Type B pancreatic cell (in vitro differentiated cells): ENCODE results near the gene B3GALNT2. TPM values are rescaled to one million over a fixed set of nuclear protein-coding genes. Genes with fewer than 3 reads are reported as not detected.
"Not testable (repeated sequence)": the region's sequence is repeated elsewhere in the genome, so short reads cannot be mapped to it uniquely, and the experiment has no call there.

ENCODE experiments used
- DNase-seq: peaks from one replicate; pipeline ENCODE4 v3.0.0; 2021; ENCODE audit warnings: mixed read lengths; ENCODE audit not compliant: unreplicated experiment; ENCODE audit errors: extremely low spot score
- H3K27ac Mint-ChIP-seq: 2 replicates; pipeline ENCODE4 v1.8.0; 2021; ENCODE audit warnings: mild to moderate bottlenecking, mixed read lengths
- H3K27me3 Mint-ChIP-seq: 2 replicates; pipeline ENCODE4 v1.8.0; 2021; ENCODE audit warnings: mixed read lengths
- H3K36me3 Mint-ChIP-seq: 2 replicates; pipeline ENCODE4 v1.8.0; 2021; ENCODE audit warnings: mixed read lengths
- H3K4me1 Mint-ChIP-seq: one replicate; pipeline ENCODE4 v1.8.0; 2021; ENCODE audit warnings: mixed read lengths; ENCODE audit not compliant: unreplicated experiment
- H3K4me3 Mint-ChIP-seq: 2 replicates; pipeline ENCODE4 v1.8.0; 2021; ENCODE audit warnings: mild to moderate bottlenecking, mixed read lengths
- H3K9me3 Mint-ChIP-seq: 2 replicates; pipeline ENCODE4 v1.8.0; 2021; ENCODE audit warnings: mixed read lengths
- CTCF ChIP-seq: fragments of 200-600 bp; sonication (generic); conservative IDR thresholded peaks from 2 replicates; pipeline ENCODE4 v1.5.0; 2021; ENCODE audit warnings: antibody characterized with exemption, mild to moderate bottlenecking
- long read RNA-seq: library from polyadenylated mRNA; unstranded; transcript quantifications from one replicate; pipeline ENCODE4 v2.0.0, GENCODE V29; 2020
- total RNA-seq: library from RNA; stranded (reverse); gene quantifications from 2 replicates; pipeline ENCODE4 v1.2.1, GENCODE V29; 2021; ENCODE audit warnings: low replicate concordance

B3GALNT2 gene
- total RNA-seq, result 24.5 and 31.3 TPM in 2 replicates
- long read RNA-seq, partial matches to known transcripts, result 2 of 2 reads
- long read RNA-seq, other reads (novel, unspliced or antisense), result 0 of 2 reads

GRCh38 chr1:235504122-235504493 lies at the start of gene B3GALNT2:
TSS of gene B3GALNT2 (minus strand) at chr1:235504452. CDS start at chr1:235504252, 200 bp downstream.
- Mint-ChIP-seq H3K9me3 (no peaks in the 10 kb centered on the region), H3K4me3 (peak within 1 kb of the TSS; percentile 98), H3K36me3 (peaks cover 4% of the 10 kb centered on the region), H3K27ac (peak within 1 kb of the TSS; percentile 99), H3K27me3 (no peaks in the 10 kb centered on the region), H3K4me1 (peaks cover 21% of the 10 kb centered on the region)
- DNase-seq, result no peak
- no peak for TF ChIP-seq CTCF

- no peak for DNase-seq
- TF ChIP-seq CTCF, result no peak
- no peak overlapping the region for H3K4me3 Mint-ChIP-seq
- H3K4me1 Mint-ChIP-seq, result no peaks in the 10 kb centered on the region
- no peaks in the 10 kb centered on the region for H3K9me3 Mint-ChIP-seq
- peaks cover 8% of the 10 kb centered on the region for H3K36me3 Mint-ChIP-seq
- H3K27me3 Mint-ChIP-seq, result no peaks in the 10 kb centered on the region
- peak overlapping the region; percentile 57 for H3K27ac Mint-ChIP-seq
These were observed 48.9 kb upstream of the B3GALNT2 start for GRCh38 chr1:235553112-235553551.

- H3K27ac Mint-ChIP-seq, result no peak overlapping the region
- H3K9me3 Mint-ChIP-seq, result no peaks in the 10 kb centered on the region
- peaks cover 8% of the 10 kb centered on the region for H3K36me3 Mint-ChIP-seq
- H3K4me3 Mint-ChIP-seq, result no peak overlapping the region
- DNase-seq, result no peak
- no peaks in the 10 kb centered on the region for H3K4me1 Mint-ChIP-seq
- H3K27me3 Mint-ChIP-seq, result no peaks in the 10 kb centered on the region
- TF ChIP-seq CTCF, result no peak
These were observed 48.0 kb upstream of the B3GALNT2 start for GRCh38 chr1:235552146-235552716.

GRCh38 chr1:235549351-235550139 lies 45.3 kb upstream of the B3GALNT2 start:
- H3K4me1 Mint-ChIP-seq, result peaks cover 7% of the 10 kb centered on the region
- no peak for TF ChIP-seq CTCF
- H3K27ac Mint-ChIP-seq, result no peak overlapping the region
- H3K4me3 Mint-ChIP-seq, result no peak overlapping the region
- no peak for DNase-seq
- H3K9me3 Mint-ChIP-seq, result no peaks in the 10 kb centered on the region
- H3K36me3 Mint-ChIP-seq, result peaks cover 4% of the 10 kb centered on the region
- no peaks in the 10 kb centered on the region for H3K27me3 Mint-ChIP-seq

GRCh38 chr1:235546369-235547155 lies 42.3 kb upstream of the B3GALNT2 start:
- not testable (repeated sequence) for H3K36me3 Mint-ChIP-seq, H3K27me3 Mint-ChIP-seq, DNase-seq, H3K4me3 Mint-ChIP-seq, H3K9me3 Mint-ChIP-seq, H3K4me1 Mint-ChIP-seq
- peak overlapping the region; percentile 51 for H3K27ac Mint-ChIP-seq
